ENCODE measurements around the gene SFMBT1.

DNA sequence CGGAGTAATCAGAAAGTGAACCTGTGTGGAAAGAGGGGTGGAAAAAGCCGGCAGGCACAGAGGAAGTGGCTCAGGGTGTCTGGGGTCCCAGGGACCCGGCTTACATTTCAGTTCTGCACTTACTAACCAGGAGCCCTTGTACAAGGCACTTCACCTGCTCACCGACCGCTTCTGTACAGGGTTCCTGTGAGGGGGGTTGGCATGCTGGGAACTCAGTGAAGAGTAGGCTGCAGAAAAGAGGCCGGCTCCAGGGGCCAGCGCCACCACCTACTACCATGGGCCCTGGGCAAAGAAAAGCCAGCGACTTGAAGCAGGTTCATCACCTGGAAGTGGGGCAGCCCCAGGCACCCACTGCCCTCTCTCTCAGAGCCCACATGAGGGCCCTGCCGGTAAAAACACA, 154.7 kb downstream of the SFMBT1 start:
- TF ChIP-seq POLR2A (IDR thresholded peaks at IDR 0.05; ENCODE audit: low read length) (no peak), JUN (IDR thresholded peaks at IDR 0.05) (no peak), CHD2 (IDR thresholded peaks at IDR 0.05; ENCODE audit: low read length, partially characterized antibody) (no peak), NR3C1 (IDR thresholded peaks at IDR 0.05) (no peak)
- TF ChIP-seq, protein P1, sequence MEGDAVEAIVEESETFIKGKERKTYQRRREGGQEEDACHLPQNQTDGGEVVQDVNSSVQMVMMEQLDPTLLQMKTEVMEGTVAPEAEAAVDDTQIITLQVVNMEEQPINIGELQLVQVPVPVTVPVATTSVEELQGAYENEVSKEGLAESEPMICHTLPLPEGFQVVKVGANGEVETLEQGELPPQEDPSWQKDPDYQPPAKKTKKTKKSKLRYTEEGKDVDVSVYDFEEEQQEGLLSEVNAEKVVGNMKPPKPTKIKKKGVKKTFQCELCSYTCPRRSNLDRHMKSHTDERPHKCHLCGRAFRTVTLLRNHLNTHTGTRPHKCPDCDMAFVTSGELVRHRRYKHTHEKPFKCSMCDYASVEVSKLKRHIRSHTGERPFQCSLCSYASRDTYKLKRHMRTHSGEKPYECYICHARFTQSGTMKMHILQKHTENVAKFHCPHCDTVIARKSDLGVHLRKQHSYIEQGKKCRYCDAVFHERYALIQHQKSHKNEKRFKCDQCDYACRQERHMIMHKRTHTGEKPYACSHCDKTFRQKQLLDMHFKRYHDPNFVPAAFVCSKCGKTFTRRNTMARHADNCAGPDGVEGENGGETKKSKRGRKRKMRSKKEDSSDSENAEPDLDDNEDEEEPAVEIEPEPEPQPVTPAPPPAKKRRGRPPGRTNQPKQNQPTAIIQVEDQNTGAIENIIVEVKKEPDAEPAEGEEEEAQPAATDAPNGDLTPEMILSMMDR (IDR thresholded peaks at IDR 0.05): no peak
